CD4-positive, alpha-beta T cell (primary cell): ENCODE measurements around the gene STRADA. TPM values are rescaled to one million over a fixed set of nuclear protein-coding genes. Genes with fewer than 3 reads are reported as not detected.
A peak's percentile ranks its signal among the peaks of the same experiment; 100 is the strongest.

Source experiments
- ATAC-seq: fragments of 200-7000 bp; cut with Tn5 transposase; one replicate; pipeline ENCODE4 v1.10.0; 2022; ENCODE audit warnings: mild to moderate bottlenecking; ENCODE audit not compliant: poor library complexity
- CTCF ChIA-PET: fragments of 350-600 bp; sonication (Branson Sonifier 250); formaldehyde crosslinking; loops from one replicate; lab custom pipeline; 2021; ENCODE audit warnings: antibody characterized with exemption, inconsistent platforms; lab: Charles Lee
- POLR2A ChIA-PET: fragments of 350-600 bp; sonication (Branson Sonifier 250); formaldehyde crosslinking; loops from one replicate; lab custom pipeline; 2021; ENCODE audit warnings: antibody characterized with exemption, inconsistent platforms; lab: Charles Lee
- DNase-seq, 14 experiments: peaks; one replicate each; pipeline ENCODE4 v3.0.0-alpha.2; 2013 to 2020; ENCODE audit warnings: mixed read lengths in 2 of 14
- H3K27ac ChIP-seq, 2 donors: one replicate each; pipeline versions ENCODE4 v1.5.1 to v1.7.0; 2013; ENCODE audit warnings: low read length in 2 of 2, low read depth in 1 of 2, mild to moderate bottlenecking in 1 of 2
- H3K27me3 ChIP-seq, 2 experiments: 1 replicate in 1 of 2; 2 replicates in 1 of 2; pipeline versions ENCODE4 v1.6.1 to v1.7.0; 2013; ENCODE audit warnings: low read length in 2 of 2, control low read depth in 1 of 2, mild to moderate bottlenecking in 1 of 2, moderate library complexity in 1 of 2; ENCODE audit not compliant: insufficient read depth in 2 of 2, control insufficient read depth in 1 of 2
- H3K36me3 ChIP-seq: one replicate; pipeline ENCODE4 v1.6.1; 2013; ENCODE audit warnings: low read length, control low read depth; ENCODE audit not compliant: insufficient read depth
- H3K4me1 ChIP-seq: one replicate; pipeline ENCODE4 v1.6.1; 2013; ENCODE audit warnings: low read length, control low read depth; ENCODE audit not compliant: insufficient read depth
- H3K4me3 ChIP-seq: one replicate; pipeline ENCODE4 v1.5.1; 2013; ENCODE audit warnings: mild to moderate bottlenecking, low read length, moderate library complexity
- H3K9me3 ChIP-seq, 2 experiments: 1 replicate in 1 of 2; 2 replicates in 1 of 2; pipeline versions ENCODE4 v1.6.1 to v1.7.0; 2013; ENCODE audit warnings: low read length in 2 of 2, mild to moderate bottlenecking in 2 of 2, control low read depth in 1 of 2, moderate library complexity in 1 of 2; ENCODE audit not compliant: control insufficient read depth in 1 of 2, insufficient read depth in 1 of 2
- H3K27ac Mint-ChIP-seq: one replicate; pipeline ENCODE4 v1.8.0; 2020; ENCODE audit warnings: mixed read lengths
- H3K27me3 Mint-ChIP-seq: one replicate; pipeline ENCODE4 v1.8.0; 2021; ENCODE audit warnings: mixed read lengths
- H3K36me3 Mint-ChIP-seq: one replicate; pipeline ENCODE4 v1.8.0; 2021; ENCODE audit warnings: low read depth, mixed read lengths
- H3K4me1 Mint-ChIP-seq: one replicate; pipeline ENCODE4 v1.8.0; 2021; ENCODE audit warnings: low read depth, mixed read lengths
- H3K4me3 Mint-ChIP-seq: one replicate; pipeline ENCODE4 v1.8.0; 2020; ENCODE audit warnings: mild to moderate bottlenecking, mixed read lengths
- H3K9me3 Mint-ChIP-seq: one replicate; pipeline ENCODE4 v1.8.0; 2020; ENCODE audit warnings: mixed read lengths
- CTCF ChIP-seq: fragments of 200-600 bp; IDR thresholded peaks from one replicate; pipeline ENCODE4 v1.8.0; 2022; ENCODE audit warnings: antibody characterized with exemption, mild to moderate bottlenecking
- intact Hi-C, 2 experiments: fragments of 100-400 bp; cut with DNase I in 1 of 2; cut with micrococcal nuclease in 1 of 2; formaldehyde crosslinking; loops; one replicate each; pipeline versions ENCODE4 v1.15.1 to v1.9.0; 2023 to 2025; cut with DNase I, micrococcal nuclease
- total RNA-seq, 174 experiments: library from RNA in 2 of 174; stranded (reverse) in 2 of 174; gene quantifications; one replicate each; pipeline ENCODE4 v1.2.3 and lab custom pipeline; 2021 to 2026

The STRADA gene
- total RNA-seq, 2 experiments from 2014 or later = 50.9 to 51.0 TPM

GRCh38 chr17:63753215-63753614 is 11.6 kb upstream of the STRADA start:
- no peak for DNase-seq
- no peaks in the 10 kb centered on the region for H3K9me3 ChIP-seq
- no peak overlapping the region for H3K27ac ChIP-seq
- Mint-ChIP-seq H3K4me1 (peaks cover 18% of the 10 kb centered on the region), H3K27ac (peak overlapping the region; percentile 64), H3K27me3 (no peaks in the 10 kb centered on the region), H3K9me3 (no peaks in the 10 kb centered on the region), H3K4me3 (no peak overlapping the region), H3K36me3 (peaks cover 75% of the 10 kb centered on the region)
- POLR2A ChIA-PET = interaction anchor here (1.0 to 1.5 kb wide), 3 partner anchors 11 to 59 kb away, joined by 3 to 9 read pairs (median 6); no protein-coding TSS in a partner anchor
- intact Hi-C loops = no loop called here
- CTCF ChIA-PET = no interaction called here
- TF ChIP-seq CTCF = no peak
- H3K4me3 ChIP-seq = no peak overlapping the region
- peaks cover 8% of the 10 kb centered on the region for H3K4me1 ChIP-seq
- no peak for ATAC-seq
- H3K36me3 ChIP-seq = peaks cover 52% of the 10 kb centered on the region
- no peaks in the 10 kb centered on the region for H3K27me3 ChIP-seq

GRCh38 chr17:63752707-63753106 is 11.1 kb upstream of the STRADA start:
- H3K27me3 Mint-ChIP-seq = no peaks in the 10 kb centered on the region
- no peak for DNase-seq
- no peak for ATAC-seq
- Histone ChIP-seq H3K4me1 (peaks cover 8% of the 10 kb centered on the region), H3K27me3 (no peaks in the 10 kb centered on the region), H3K27ac (no peak overlapping the region), H3K36me3 (peaks cover 48% of the 10 kb centered on the region), H3K9me3 (no peaks in the 10 kb centered on the region), H3K4me3 (no peak overlapping the region)
- no peak for TF ChIP-seq CTCF
- peaks cover 75% of the 10 kb centered on the region for H3K36me3 Mint-ChIP-seq
- ChIA-PET POLR2A (interaction anchor here (0.9 to 1.5 kb wide), 5 partner anchors 10 to 129 kb away, joined by 3 to 9 read pairs (median 6); partner anchors contain the start of genes CCDC47 and DDX42), CTCF (interaction anchor here (1.1 kb wide), 2 partner anchors 11 to 23 kb away, joined by 3 to 4 read pairs; partner anchors contain the start of gene STRADA)
- intact Hi-C loops = no loop called here
- no peaks in the 10 kb centered on the region for H3K9me3 Mint-ChIP-seq
- peaks cover 18% of the 10 kb centered on the region for H3K4me1 Mint-ChIP-seq
- peak overlapping the region; percentile 64 for H3K27ac Mint-ChIP-seq
- H3K4me3 Mint-ChIP-seq = no peak overlapping the region

- POLR2A ChIA-PET = interaction anchor here (0.8 to 1.5 kb wide), 6 partner anchors 9 to 129 kb away, joined by 3 to 9 read pairs (median 6); partner anchors contain the start of genes CCDC47 and DDX42
- H3K27ac ChIP-seq = peak overlapping the region; percentile 11 to 57
- DNase-seq (peak in 8 of 14 experiments; percentile 8 to 63 (median 37)), ATAC-seq (peak; percentile 87)
- H3K27me3 Mint-ChIP-seq = no peaks in the 10 kb centered on the region
- CTCF ChIA-PET = interaction anchor here (0.6 to 1.1 kb wide), 4 partner anchors 10 to 126 kb away, joined by 3 to 7 read pairs (median 4); partner anchors contain the start of gene STRADA
- H3K36me3 Mint-ChIP-seq = peaks cover 76% of the 10 kb centered on the region
- H3K4me3 Mint-ChIP-seq = peak overlapping the region; percentile 26
- H3K36me3 ChIP-seq = peaks cover 53% of the 10 kb centered on the region
- H3K9me3 Mint-ChIP-seq = no peaks in the 10 kb centered on the region
- TF ChIP-seq CTCF = no peak
- H3K27ac Mint-ChIP-seq = peak overlapping the region; percentile 60
- intact Hi-C loops = no loop called here
- no peaks in the 10 kb centered on the region for H3K27me3 ChIP-seq
- H3K4me3 ChIP-seq = no peak overlapping the region
- H3K4me1 ChIP-seq = peaks cover 8% of the 10 kb centered on the region
- no peaks in the 10 kb centered on the region for H3K9me3 ChIP-seq
- H3K4me1 Mint-ChIP-seq = peaks cover 18% of the 10 kb centered on the region
Measured at GRCh38 chr17:63751806-63752205, 10.2 kb upstream of the STRADA start.
